ENCODE results near the gene ZCCHC12. TPM values are rescaled to one million over a fixed set of nuclear protein-coding genes. Genes with fewer than 3 reads are reported as not detected.

The ZCCHC12 gene
- total and polyA plus RNA-seq, 5 donors, result 0.05 to 0.14 TPM; not detected in 3

DNA sequence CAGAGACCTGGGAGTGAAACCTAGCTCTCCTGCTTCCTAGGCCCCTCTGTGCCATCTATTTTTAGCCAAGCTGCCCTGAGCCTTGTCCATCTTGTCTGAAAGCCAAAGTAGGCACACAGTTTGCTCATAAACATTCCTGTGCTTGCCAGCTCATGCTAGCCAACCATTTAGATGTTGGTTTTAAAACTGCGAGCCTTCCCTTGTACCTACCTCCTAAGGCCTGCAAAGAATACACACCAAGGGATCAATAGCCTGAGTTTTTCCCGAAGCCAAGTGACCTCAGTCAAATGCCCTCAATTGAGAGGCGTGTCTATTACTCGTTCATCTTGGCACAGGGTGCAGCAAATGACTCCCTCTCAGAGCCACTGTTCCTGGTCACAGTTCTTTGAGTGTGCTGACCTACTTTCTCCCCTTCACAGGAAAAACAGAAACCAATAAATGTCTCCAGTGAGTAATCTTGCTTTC lies 48.5 kb downstream of the ZCCHC12 start:
- Histone ChIP-seq H3K9me3 (ENCODE audit: control insufficient read depth, low read length) (no peaks in the 10 kb centered on the region), H3K27me3 (ENCODE audit: control insufficient read depth, insufficient read depth) (no peaks in the 10 kb centered on the region), H3K4me3 (ENCODE audit: low read length) (no peak overlapping the region), H3K4me1 (ENCODE audit: control insufficient read depth, insufficient read depth, low read length) (peaks cover 2% of the 10 kb centered on the region), H3K27ac (ENCODE audit: low read length) (peak overlapping the region; percentile 70)
- intact Hi-C loops (cut with DNase I), result no loop called here
- WGBS, result 17% methylated on average over 4 of the region's 4 CpGs
- ATAC-seq (peak; percentile 81 to 90), DNase-seq (no peak)

Other genes starting within 250 kb of the ZCCHC12 start
- gene IL13RA1, start 96.2 kb upstream of the ZCCHC12 start, total RNA-seq, result 10 to 100 TPM; 21.8 to 30.9 (median 24.7) TPM
- gene IL13RA1, start 96.2 kb upstream of the ZCCHC12 start, polyA plus RNA-seq, result 13.6 TPM
- 1 to 10 TPM; 5.5 to 8.2 (median 5.9) TPM for gene LONRF3, start 150.8 kb downstream of the ZCCHC12 start, total RNA-seq
- gene LONRF3, start 150.8 kb downstream of the ZCCHC12 start, polyA plus RNA-seq, result 2.1 TPM
- gene CT47C1, start 249.2 kb downstream of the ZCCHC12 start, total RNA-seq, result not detected
- gene CT47C1, start 249.2 kb downstream of the ZCCHC12 start, polyA plus RNA-seq, result not detected